Mesenchymal stem cell (in vitro differentiated cells and primary cell): ENCODE measurements around the gene DOP1A.

Source experiments
- DNase-seq: peaks from one replicate; pipeline ENCODE4 v3.0.0-alpha.2; 2013
- H2AFZ ChIP-seq: one replicate; pipeline ENCODE4 v1.6.1; 2013; ENCODE audit warnings: low read depth, mild to moderate bottlenecking, control low read depth, inconsistent platforms, low read length, moderate library complexity
- H2AK5ac ChIP-seq: 2 replicates; pipeline ENCODE4 v1.6.1; 2013; ENCODE audit warnings: low read length, moderate library complexity, mild to moderate bottlenecking, inconsistent platforms; ENCODE audit not compliant: severe bottlenecking
- H2BK120ac ChIP-seq: one replicate; pipeline ENCODE4 v1.6.1; 2013; ENCODE audit warnings: low read depth, mild to moderate bottlenecking, inconsistent platforms, low read length, moderate library complexity
- H2BK12ac ChIP-seq, 2 experiments: one replicate each; pipeline ENCODE4 v1.6.1; 2013; ENCODE audit warnings: inconsistent platforms in 2 of 2, low read length in 2 of 2, mild to moderate bottlenecking in 2 of 2, moderate library complexity in 2 of 2, control low read depth in 1 of 2
- H2BK15ac ChIP-seq: one replicate; pipeline ENCODE4 v1.6.1; 2013; ENCODE audit warnings: mild to moderate bottlenecking, low read depth, inconsistent platforms; ENCODE audit not compliant: poor library complexity, severe bottlenecking
- H2BK5ac ChIP-seq: 2 replicates; pipeline ENCODE4 v1.6.1; 2013; ENCODE audit warnings: low read depth, mild to moderate bottlenecking, low read length, control low read depth, inconsistent platforms; ENCODE audit not compliant: poor library complexity, severe bottlenecking
- H3K14ac ChIP-seq, 2 experiments: one replicate each; pipeline ENCODE4 v1.6.1; 2013; ENCODE audit warnings: inconsistent platforms in 2 of 2, low read length in 2 of 2, control low read depth in 1 of 2, mild to moderate bottlenecking in 1 of 2, moderate library complexity in 1 of 2
- H3K18ac ChIP-seq, 2 experiments: one replicate each; pipeline ENCODE4 v1.6.1; 2013; ENCODE audit warnings: inconsistent platforms in 2 of 2, low read length in 2 of 2, control low read depth in 1 of 2, low read depth in 1 of 2, mild to moderate bottlenecking in 1 of 2
- H3K23ac ChIP-seq, 2 experiments: one replicate each; pipeline ENCODE4 v1.6.1; 2013; ENCODE audit warnings: inconsistent platforms in 2 of 2, low read length in 2 of 2, mild to moderate bottlenecking in 2 of 2, moderate library complexity in 2 of 2, control low read depth in 1 of 2
- H3K27ac ChIP-seq: 2 replicates; pipeline ENCODE4 v1.5.1; 2013; ENCODE audit warnings: mild to moderate bottlenecking, moderate library complexity, low read length, control low read depth, inconsistent platforms; ENCODE audit not compliant: poor library complexity, severe bottlenecking
- H3K27me3 ChIP-seq, 2 experiments: 2 replicates each; pipeline versions ENCODE4 v1.6.1 to v1.7.0; 2013; ENCODE audit warnings: low read length in 2 of 2, mild to moderate bottlenecking in 2 of 2, moderate library complexity in 2 of 2, control low read depth in 1 of 2, inconsistent platforms in 1 of 2; ENCODE audit not compliant: control insufficient read depth in 1 of 2, insufficient read depth in 1 of 2
- H3K36me3 ChIP-seq, 2 experiments: 2 replicates each; pipeline versions ENCODE4 v1.6.1 to v1.7.0; 2013; ENCODE audit warnings: low read length in 2 of 2, control low read depth in 1 of 2, inconsistent platforms in 1 of 2, low read depth in 1 of 2, mild to moderate bottlenecking in 1 of 2; ENCODE audit not compliant: insufficient read depth in 2 of 2, control insufficient read depth in 1 of 2
- H3K4ac ChIP-seq, 2 experiments: one replicate each; pipeline ENCODE4 v1.6.1; 2013; ENCODE audit warnings: inconsistent platforms in 2 of 2, low read length in 2 of 2, mild to moderate bottlenecking in 2 of 2, moderate library complexity in 2 of 2, control low read depth in 1 of 2, low read depth in 1 of 2
- H3K4me1 ChIP-seq: 2 replicates; pipeline ENCODE4 v1.6.1; 2013; ENCODE audit warnings: low read depth, low read length, control low read depth; ENCODE audit not compliant: control insufficient read depth, insufficient read depth
- H3K4me2 ChIP-seq: 2 replicates; pipeline ENCODE4 v1.6.1; 2013; ENCODE audit warnings: low read length, mild to moderate bottlenecking, inconsistent platforms; ENCODE audit not compliant: poor library complexity, severe bottlenecking
- H3K4me3 ChIP-seq, 2 experiments: 2 replicates each; pipeline versions ENCODE4 v1.5.1 to v1.7.0; 2013; ENCODE audit warnings: low read length in 2 of 2, mild to moderate bottlenecking in 2 of 2, control low read depth in 1 of 2, low read depth in 1 of 2; ENCODE audit not compliant: insufficient read depth in 1 of 2
- H3K79me1 ChIP-seq: replicated peaks from 2 replicates; pipeline ENCODE4 v1.6.1; 2013; ENCODE audit warnings: mild to moderate bottlenecking, control low read depth, low read length, inconsistent platforms; ENCODE audit not compliant: poor library complexity, severe bottlenecking
- H3K9ac ChIP-seq: 2 replicates; pipeline ENCODE4 v1.7.0; 2013; ENCODE audit warnings: mild to moderate bottlenecking, low read length, moderate library complexity
- H3K9me3 ChIP-seq: 2 replicates; pipeline ENCODE4 v1.7.0; 2013; ENCODE audit warnings: mild to moderate bottlenecking, low read length; ENCODE audit not compliant: control insufficient read depth
- H4K8ac ChIP-seq: one replicate; pipeline ENCODE4 v1.6.1; 2013; ENCODE audit warnings: inconsistent platforms, mild to moderate bottlenecking, low read length, moderate library complexity
- H4K91ac ChIP-seq: one replicate; pipeline ENCODE4 v1.6.1; 2013; ENCODE audit warnings: mild to moderate bottlenecking, low read length, inconsistent platforms

The DOP1A gene

DNA sequence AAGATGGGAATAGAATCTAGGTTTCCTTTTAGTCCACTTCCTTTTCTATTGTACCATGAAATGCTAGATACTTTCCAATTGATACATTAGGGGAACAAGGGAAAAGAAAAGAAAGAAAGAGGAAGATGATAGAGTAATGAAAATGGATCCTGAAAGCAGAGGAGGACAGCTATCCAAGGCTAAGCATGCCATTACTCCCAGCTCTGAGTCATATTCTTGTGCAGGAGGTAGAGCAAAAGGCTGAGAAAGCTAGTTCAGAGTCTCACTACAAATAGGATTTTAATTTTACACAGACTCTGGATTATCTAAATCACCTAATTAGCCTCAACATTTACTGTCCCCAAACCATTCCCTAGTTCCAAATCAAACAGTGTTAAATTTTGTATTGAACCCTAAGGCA lies 149.3 kb downstream of the DOP1A start:
- Histone ChIP-seq H3K9ac (no peak overlapping the region), H3K23ac (no peak overlapping the region), H2BK15ac (no peak overlapping the region), H3K27me3 (no peaks in the 10 kb centered on the region), H2AK5ac (no peak overlapping the region), H3K14ac (no peak overlapping the region), H4K91ac (no peak overlapping the region), H3K36me3 (peaks cover 0 to 11% of the 10 kb centered on the region in 2 experiments), H3K79me1 (no peaks in the 10 kb centered on the region), H3K18ac (no peak overlapping the region), H2BK12ac (no peak overlapping the region), H3K4me2 (no peak overlapping the region), H2BK5ac (no peak overlapping the region), H2AFZ (no peak overlapping the region), H3K4ac (no peak overlapping the region), H3K4me3 (no peak overlapping the region), H3K9me3 (no peaks in the 10 kb centered on the region), H3K4me1 (no peaks in the 10 kb centered on the region), H2BK120ac (no peak overlapping the region), H4K8ac (no peak overlapping the region), H3K27ac (no peak overlapping the region)
- no peak for DNase-seq
